ENCODE measurements around the gene INSYN2B.
"Not testable (repeated sequence)": the region's sequence is repeated elsewhere in the genome, so short reads cannot be mapped to it uniquely, and the experiment has no call there.

INSYN2B gene

DNA sequence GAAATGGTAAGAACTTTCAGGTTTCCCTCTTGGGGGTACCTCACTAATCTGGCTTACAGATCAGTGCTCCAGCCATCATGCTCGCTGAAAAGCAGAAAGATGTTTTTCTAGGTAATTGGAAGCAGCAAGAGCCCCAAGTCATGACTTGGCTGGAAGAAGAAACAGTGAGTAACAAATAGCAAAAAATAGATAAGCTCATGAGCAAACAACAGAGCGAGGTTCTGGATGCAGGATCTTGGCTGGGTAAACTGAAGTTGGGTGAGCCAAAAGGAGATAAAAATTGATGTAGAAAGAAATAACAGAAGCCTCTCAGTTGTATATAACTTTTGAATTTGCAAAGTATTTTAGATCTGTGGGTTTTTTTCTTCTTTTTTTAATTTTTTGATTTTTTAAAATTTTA, 110.1 kb downstream of the INSYN2B start:
- H3K4me3 ChIP-seq (ENCODE audit: low read depth, low read length): no peak overlapping the region
- no peak for DNase-seq (ENCODE audit: low read depth)

DNA sequence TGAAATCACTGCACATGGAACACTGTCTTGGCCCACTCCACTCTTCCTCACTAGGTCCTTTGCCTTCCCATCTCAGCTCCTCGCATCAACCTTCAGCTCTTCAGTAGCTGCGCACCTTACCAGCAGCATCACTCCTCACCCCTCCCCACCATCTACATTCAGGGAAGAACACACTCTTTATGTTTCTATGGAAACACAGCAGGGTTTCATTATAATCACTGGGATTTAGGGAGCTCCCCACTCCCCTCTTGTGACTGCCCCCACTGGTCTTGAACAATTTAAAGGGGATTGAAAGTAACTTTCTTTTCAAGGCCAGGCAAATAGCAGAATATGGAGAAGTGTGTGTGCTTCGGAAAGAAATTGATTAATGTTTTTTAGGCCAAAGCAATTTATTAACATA, 111.2 kb downstream of the INSYN2B start:
- no peak overlapping the region for H3K4me3 ChIP-seq (ENCODE audit: low read depth, low read length)
- no peak for DNase-seq (ENCODE audit: low read depth)

DNA sequence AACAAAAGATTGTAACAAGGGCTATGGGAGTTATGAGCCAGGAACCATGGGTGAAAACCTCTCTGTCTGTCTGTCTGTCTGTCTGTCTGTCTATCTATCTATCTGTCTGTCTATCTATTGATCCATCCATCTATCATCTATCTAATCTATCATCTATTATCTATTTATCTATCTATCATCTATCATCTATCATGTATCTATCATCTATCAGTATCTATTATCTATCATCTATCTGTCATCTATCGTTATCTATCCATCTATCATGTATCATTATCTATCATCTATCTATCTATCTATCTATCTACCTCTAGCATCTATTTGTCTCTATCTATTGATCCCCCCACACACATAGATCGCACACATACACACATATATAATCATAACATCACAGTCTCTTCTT, 112.9 kb downstream of the INSYN2B start:
- no peak overlapping the region for H3K4me3 ChIP-seq (ENCODE audit: low read depth, low read length)
- no peak for DNase-seq (ENCODE audit: low read depth)

DNA sequence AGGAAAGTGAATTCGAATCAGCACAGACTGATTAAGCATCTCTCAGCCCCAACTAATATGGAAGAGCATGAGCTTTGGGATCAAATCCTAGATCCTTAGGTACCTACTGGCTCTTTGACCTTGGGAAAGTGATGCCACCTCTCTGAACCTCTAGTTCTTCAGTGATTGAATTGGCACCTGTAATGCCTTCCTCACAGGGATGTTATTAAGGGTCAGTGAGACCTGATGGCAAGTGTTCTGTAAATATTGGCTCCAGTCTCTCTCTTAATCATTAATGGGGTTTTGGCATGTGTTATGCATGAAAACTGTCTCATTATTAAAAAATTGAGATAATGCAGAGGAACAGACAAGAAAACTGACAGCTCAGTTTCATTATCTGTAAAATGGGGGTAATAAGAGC, 115.8 kb downstream of the INSYN2B start:
- H3K4me3 ChIP-seq (ENCODE audit: low read depth, low read length): no peak overlapping the region
- no peak for DNase-seq (ENCODE audit: low read depth)

DNA sequence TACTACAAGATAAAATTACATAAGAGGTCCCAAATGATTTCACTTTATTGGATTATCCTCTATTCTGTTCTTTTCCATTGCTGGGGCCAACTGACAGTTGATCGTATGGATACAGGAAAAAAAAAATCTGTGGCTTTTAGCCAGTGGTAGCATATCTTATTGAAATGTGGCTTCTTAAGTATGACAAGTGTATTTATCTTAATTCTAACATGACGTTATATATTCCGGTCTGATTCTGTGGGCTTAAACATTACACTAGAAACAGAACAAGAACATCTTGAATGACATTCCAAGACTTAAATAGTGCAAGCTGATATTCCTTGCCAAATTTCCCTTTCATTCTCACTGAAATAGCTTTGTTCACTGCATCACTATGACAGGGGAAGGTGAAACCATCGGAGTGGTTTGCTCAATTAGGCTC, 117.9 kb downstream of the INSYN2B start:
- no peak overlapping the region for H3K4me3 ChIP-seq (ENCODE audit: low read depth, low read length)
- peak; percentile 9 for DNase-seq (ENCODE audit: low read depth)

DNA sequence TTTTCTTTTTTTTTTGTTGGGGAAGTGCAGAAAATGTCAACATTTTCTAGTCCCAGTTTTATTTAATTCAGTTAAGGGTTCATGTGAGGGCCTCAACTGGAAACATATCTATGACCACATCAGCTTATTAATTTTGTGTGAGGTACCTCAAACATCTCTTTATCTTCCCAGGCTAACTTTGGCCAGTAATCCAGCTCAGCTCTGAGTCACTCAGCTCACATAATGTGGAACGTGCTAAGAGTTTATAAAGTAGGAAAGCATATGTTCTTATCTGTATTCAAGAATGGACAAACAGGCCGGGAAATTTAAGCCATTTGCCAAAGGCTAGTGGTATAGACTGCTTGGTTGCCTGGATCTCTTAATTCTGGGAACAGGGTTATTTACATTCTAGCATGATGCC, 118.4 kb downstream of the INSYN2B start:
- no peak overlapping the region for H3K4me3 ChIP-seq (ENCODE audit: low read depth, low read length)
- peak; percentile 44 for DNase-seq (ENCODE audit: low read depth)

DNA sequence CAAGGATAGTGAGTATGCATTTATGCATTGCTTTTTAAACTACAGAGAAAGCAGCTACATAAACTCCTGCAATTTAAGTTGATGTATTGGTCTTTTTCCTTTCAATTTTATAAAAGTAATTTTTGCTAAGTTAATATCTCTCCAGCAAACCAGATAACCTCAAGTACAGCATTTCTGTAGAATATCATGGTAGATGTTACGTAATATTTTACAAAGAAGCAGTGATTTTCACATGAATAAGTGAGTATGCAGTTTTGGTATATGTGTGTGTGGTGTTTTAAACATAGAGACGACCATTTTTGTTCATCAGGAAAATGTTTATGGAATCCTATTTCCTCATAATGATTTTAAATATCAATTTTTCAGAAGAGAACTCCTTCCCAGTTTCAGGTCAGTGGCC, 118.9 kb downstream of the INSYN2B start:
- no peak overlapping the region for H3K4me3 ChIP-seq (ENCODE audit: low read depth, low read length)
- DNase-seq (ENCODE audit: low read depth): no peak

DNA sequence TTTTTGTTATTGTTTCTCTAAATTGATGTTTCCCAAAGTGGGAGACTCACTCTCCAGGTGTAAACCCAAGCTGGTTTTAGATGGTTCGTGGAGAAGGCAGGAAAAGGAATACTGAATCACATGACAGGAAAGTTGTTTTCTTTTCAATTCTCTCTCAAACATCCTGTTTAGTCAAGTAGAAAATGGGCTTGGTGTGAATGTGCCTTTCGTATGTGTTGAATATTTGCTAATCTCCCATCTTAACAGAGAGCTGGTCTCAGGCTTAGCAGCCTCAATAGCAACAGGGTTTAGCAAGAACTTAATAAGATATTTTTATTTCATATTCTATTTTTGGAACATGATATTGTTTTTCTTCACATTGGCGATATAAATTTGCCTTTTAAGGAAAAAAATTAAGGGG, 119.7 kb downstream of the INSYN2B start:
- DNase-seq (ENCODE audit: low read depth): no peak
- no peak overlapping the region for H3K4me3 ChIP-seq (ENCODE audit: low read depth, low read length)

DNA sequence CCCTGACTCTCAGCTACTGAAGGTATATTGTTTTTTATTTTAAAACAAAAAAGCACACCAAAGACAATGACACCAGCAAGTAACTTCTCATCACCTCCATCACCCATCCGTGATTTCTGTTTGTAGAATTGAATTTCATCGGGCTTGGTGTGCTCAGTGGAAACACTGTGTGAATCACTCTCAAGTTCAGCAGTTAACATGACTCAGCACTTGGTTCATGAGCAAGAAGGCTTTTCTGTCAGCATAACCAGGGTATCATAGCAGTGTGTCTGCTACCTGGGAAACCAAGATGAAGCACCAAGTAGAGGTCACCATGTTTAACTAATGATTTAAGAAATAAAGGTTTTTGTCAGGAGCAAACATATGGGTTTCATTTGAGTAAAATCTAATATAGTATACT, 123.7 kb downstream of the INSYN2B start:
- H3K4me3 ChIP-seq (ENCODE audit: low read depth, low read length): no peak overlapping the region
- DNase-seq (ENCODE audit: low read depth): peak; percentile 72

DNA sequence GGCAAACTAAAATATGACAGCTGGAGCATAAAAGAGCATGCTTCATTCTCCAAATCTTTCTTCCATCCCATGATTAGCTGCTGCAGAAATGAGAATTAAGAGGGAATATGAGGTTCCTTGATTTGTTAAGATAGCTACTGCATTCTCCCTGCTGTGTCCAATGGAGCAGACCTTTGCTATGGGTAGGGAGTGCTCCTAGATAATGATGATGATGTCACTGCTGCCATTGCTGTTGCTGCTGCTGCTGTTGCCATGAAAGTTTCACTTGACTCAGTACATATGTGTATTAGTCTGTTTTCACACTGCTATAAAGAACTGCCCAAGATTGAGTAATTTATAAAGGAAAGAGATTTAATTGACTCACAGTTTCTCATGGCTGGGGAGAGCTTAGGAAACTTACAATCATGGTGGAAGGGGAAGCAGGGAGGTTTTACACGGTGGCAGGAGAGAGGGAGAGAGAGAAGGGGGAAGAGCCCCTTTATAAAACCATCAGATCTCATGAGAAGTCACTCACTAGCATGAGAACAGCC, 128.9 kb downstream of the INSYN2B start:
- DNase-seq (ENCODE audit: low read depth): no peak
- no peak overlapping the region for H3K4me3 ChIP-seq (ENCODE audit: low read depth, low read length)

DNA sequence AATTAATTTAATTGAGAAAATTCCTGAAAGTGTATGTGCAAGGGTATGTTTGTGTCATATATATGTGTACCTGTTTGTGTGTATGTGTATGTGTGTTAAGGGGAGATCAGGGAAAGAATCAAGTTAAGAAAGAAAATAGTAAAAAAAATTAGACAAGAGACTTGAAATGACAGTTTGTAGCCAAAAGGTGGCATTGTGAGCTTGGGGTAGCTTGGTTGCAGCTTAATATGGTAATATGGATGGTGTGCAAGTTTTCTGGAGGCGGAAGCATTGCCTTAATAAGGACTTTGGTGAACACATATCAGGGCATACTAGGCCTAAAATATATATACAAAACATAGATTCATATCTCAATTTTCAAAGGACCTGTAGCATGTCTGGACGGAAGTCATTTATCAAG, 129.9 kb downstream of the INSYN2B start:
- no peak for DNase-seq (ENCODE audit: low read depth)
- H3K4me3 ChIP-seq (ENCODE audit: low read depth, low read length): no peak overlapping the region

DNA sequence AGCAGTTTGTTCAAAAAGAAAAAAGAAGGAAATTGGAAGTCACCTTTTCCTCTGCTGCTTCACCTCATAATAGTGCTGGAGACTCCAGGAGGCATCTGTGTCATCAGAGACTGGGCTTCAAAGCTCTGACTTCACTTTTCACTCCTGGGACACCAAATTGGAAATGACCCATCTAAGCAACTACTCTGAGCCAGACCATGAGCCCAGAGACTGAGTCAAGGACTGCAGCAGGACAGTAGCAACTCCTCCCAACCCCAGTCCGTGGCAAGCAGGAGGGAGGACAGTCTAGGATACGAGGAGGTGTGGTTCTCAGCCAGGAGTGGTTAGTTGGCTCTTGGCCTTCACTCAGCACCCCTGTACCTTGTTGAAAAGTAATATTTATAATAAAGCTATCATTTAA, 131.5 kb downstream of the INSYN2B start:
- H3K4me3 ChIP-seq (ENCODE audit: low read depth, low read length): no peak overlapping the region
- no peak for DNase-seq (ENCODE audit: low read depth)

DNA sequence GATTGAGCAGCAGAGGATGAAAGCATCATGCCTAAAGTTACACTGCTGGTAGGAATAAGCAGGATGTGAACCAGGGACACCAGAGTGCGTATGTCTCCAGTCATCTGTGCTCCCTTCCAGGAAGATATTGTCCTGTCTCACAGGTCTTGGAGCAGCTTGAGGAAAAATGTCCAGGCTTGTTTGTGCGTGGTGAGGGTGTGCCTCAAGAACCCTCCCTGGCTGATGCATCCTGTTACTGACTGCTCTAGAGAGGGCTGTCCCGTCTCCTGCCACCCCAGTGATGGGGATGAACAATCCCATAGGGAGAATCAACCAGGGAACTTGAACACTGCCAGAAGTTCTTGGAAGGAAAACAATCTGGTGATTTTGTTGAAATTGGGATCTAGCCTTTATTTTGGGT, 132.0 kb downstream of the INSYN2B start:
- H3K4me3 ChIP-seq (ENCODE audit: low read depth, low read length): no peak overlapping the region
- DNase-seq (ENCODE audit: low read depth): no peak

DNA sequence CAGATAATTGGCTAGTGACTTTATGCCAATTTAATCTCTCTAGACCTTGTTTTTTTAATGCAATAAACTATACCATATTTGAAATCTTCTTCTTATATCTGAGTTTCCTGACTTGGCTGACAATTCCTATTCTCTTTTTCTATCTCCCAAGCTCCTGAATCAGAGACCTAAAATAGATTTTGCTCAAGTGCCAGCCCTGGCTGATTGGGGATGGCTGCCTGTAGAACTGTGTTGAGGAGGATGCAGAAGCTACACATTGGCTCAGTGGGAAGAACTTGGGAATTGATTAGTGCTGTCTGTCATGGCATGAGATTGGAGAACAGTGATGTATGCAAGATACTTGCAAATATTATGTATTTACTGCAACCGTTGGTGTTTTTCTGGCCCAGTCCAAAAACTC, 132.8 kb downstream of the INSYN2B start:
- no peak for DNase-seq (ENCODE audit: low read depth)
- no peak overlapping the region for H3K4me3 ChIP-seq (ENCODE audit: low read depth, low read length)

DNA sequence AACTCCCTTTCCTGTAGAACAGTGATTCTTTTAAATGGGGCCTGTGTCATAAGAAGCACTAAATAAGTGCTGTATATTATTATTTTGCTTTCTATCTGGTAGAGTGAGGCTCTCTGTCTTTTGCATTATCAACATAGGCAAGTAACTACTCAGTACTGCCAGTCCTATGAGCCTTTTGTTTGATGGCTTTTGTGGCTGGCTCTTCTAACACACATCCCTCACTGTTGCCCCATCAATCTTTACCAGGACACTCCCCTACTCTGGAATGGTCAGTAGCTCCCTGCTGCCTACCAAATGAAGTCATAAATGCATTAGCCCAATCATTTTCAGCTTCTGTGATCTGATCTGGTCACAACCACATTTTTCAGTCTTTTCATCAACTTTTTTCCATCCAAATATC, 137.6 kb downstream of the INSYN2B start:
- no peak overlapping the region for H3K4me3 ChIP-seq (ENCODE audit: low read depth, low read length)
- DNase-seq (ENCODE audit: low read depth): no peak

DNA sequence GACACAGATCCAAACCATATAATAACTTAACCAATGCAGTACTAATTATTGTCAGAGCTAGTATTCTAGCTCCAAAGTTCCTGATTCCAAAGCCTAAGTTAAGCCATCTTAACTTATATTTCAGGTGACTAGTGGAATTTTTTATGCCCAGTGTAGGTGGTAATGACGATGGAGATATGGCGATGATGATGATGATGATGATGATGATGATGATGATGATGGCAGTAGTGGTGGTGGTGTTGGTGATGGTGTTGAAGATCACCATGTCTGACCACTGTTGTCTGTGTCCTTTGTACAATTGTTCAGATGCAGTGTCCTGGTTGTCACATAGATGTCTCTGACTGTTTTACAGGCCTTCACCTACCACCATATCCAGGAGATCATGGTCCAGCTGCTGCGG, 139.9 kb downstream of the INSYN2B start:
- no peak overlapping the region for H3K4me3 ChIP-seq (ENCODE audit: low read depth, low read length)
- DNase-seq (ENCODE audit: low read depth): no peak

DNA sequence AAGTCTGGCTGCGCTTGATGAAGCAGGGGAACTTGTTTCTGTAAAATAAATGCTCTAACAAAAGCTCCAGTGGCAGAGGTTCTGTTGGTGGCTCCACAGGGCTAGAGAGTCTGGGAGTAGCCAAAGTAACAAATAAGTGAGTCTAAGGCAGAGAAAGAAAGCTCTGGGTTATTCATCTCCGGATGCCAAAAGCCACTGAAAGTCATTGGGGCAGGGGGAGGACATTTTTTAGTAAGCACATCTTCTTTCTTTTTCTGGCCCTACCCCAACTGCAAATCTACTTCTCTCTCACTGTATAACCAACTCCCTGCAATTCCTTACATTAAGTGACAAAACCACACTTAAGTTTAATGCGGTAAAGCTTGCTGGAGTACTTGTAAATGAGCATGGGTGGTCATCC, 141.6 kb downstream of the INSYN2B start:
- DNase-seq (ENCODE audit: low read depth): no peak
- H3K4me3 ChIP-seq (ENCODE audit: low read depth, low read length): no peak overlapping the region

DNA sequence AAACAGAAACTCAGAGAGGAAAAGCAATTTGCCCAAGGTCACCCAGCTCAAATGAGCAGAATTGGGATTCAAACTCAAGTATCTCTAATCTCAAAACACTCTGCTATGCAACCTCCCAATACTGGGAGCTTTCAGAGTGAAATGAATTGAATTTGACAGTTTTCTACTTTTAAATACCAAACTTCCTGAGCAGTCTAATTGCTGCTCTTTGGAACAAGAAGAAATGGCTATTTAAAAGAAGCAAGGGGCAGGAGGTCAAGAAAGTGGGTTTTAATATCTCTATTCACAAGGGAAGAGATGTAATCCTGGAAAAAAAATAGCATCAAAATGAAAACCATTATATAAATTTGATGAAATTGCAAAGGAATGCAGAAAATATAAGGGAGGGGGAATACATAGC, 142.6 kb downstream of the INSYN2B start:
- DNase-seq (ENCODE audit: low read depth): no peak
- H3K4me3 ChIP-seq (ENCODE audit: low read depth, low read length): no peak overlapping the region

DNA sequence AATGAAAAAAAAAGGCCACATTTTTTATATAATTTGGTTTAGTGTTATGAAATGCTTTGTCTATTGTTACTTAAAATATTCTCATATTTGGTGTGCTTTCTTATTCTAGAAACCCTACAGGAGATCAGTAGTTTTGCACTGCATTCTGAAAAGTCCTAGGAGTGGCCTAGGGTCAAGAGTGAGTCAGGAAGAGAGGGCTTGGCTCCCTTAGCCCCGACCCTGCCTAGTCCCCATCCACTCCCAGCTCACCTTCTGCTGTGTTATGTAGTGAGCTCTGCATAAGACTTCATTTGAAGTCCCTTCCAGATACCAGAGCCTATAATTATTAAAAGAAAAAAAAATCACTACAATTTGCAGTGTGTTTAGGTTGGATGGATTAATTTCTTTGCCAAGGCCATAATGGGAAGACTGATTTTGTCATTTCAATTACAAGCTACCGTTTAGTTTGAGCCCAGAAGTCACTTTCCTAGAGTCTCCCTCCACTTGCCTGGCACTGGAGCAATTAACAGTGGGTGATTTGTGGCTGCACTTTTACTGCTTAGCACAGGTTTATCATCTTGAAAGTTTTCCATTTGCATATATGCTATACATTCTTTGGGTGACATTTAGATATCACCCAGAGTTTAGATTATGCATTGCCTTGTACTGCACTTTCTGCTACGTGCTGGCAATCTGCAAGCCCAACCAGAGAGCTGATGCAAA, 143.3 kb downstream of the INSYN2B start:
- DNase-seq (ENCODE audit: low read depth): no peak
- H3K4me3 ChIP-seq (ENCODE audit: low read depth, low read length): no peak overlapping the region

DNA sequence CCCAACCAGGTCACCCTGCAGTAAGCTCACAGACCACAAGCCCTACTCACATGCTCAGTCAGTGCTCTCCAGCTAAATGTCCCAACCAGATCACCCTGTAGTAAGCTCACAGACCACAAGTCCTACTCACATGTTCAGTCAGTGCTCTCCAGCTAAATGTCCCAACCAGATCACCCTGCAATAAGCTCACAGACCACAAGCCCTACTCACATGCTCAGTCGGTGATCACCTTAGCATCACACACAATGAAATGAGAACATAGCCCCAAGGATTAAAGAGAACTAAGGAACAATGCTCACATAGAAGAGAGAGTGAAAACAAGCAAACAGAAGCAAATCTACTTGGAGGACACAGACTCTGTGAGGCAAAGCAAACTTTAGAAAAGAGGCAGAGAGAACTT, 145.8 kb downstream of the INSYN2B start:
- H3K4me3 ChIP-seq (ENCODE audit: low read depth, low read length); DNase-seq (ENCODE audit: low read depth): not testable (repeated sequence)

DNA sequence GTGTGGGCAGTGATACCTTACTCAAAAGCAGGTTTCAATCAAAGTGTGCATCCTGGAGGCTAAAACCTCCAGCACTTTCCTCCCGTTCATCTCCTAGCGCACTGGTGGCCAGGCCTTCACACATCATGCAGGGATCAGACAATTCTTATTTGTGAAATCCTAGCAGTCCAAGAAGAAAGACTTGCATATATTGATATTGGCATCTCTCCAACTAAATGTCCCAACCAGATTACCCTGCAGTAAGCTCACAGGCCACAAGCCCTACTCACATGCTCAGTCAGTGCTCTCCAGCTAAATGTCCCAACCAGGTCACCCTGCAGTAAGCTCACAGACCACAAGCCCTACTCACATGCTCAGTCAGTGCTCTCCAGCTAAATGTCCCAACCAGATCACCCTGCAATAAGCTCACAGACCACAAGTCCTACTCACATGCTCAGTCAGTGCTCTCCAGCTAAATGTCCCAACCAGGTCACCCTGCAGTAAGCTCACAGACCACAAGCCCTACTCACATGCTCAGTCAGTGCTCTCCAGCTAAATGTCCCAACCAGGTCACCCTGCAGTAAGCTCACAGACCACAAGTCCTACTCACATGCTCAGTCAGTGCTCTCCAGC, 146.5 kb downstream of the INSYN2B start:
- H3K4me3 ChIP-seq (ENCODE audit: low read depth, low read length): not testable (repeated sequence)
- peak; percentile 81 for DNase-seq (ENCODE audit: low read depth)
